Gastroesophageal sphincter (tissue), 4 donors: Measurements from ENCODE around the gene RASGRP1. TPM values are rescaled to one million over a fixed set of nuclear protein-coding genes. Genes with fewer than 3 reads are reported as not detected.

Experiments used
- ATAC-seq: fragments of 150-250 bp; one replicate; pipeline ENCODE4 v1.9.1; 2016; ENCODE audit warnings: mild to moderate bottlenecking, moderate library complexity
- H3K27ac ChIP-seq, 4 donors: fragments of 200-600 bp; sonication (generic) in 3 of 4; 1 replicate in 3 of 4; 2 replicates in 1 of 4; pipeline ENCODE4 v1.5.1; 2016 to 2019
- H3K27me3 ChIP-seq: fragments of 200-600 bp; sonication (generic); one replicate; pipeline ENCODE4 v1.5.1; 2019
- H3K36me3 ChIP-seq, 2 donors: fragments of 200-600 bp; sonication (generic); one replicate each; pipeline ENCODE4 v1.5.1; 2019; ENCODE audit warnings: control low read depth in 1 of 2
- H3K4me1 ChIP-seq, 3 donors: fragments of 200-600 bp; sonication (generic); 1 replicate in 2 of 3; 2 replicates in 1 of 3; pipeline ENCODE4 v1.5.1; 2016 to 2019; ENCODE audit warnings: control low read depth in 2 of 3
- H3K4me3 ChIP-seq, 2 donors: fragments of 200-600 bp; sonication (generic); one replicate each; pipeline ENCODE4 v1.5.1; 2019; ENCODE audit warnings: mild to moderate bottlenecking in 1 of 2, moderate library complexity in 1 of 2
- H3K9me3 ChIP-seq, 3 donors: fragments of 200-600 bp; sonication (generic); one replicate each; pipeline ENCODE4 v1.5.1; 2017 to 2019; ENCODE audit warnings: control low read depth in 2 of 3
- EP300 ChIP-seq: sonication (generic); formaldehyde crosslinking; IDR thresholded peaks from one replicate; pipeline ENCODE4 v1.6.1; 2017; ENCODE audit warnings: antibody characterized with exemption, mild to moderate bottlenecking
- POLR2A ChIP-seq, 2 donors: fragments of 450-650 bp; IDR thresholded peaks; one replicate each; pipeline ENCODE4 v1.6.1; 2017; ENCODE audit warnings: antibody characterized with exemption in 2 of 2, mild to moderate bottlenecking in 2 of 2, moderate library complexity in 1 of 2
- POLR2AphosphoS5 ChIP-seq: sonication (generic); formaldehyde crosslinking; IDR thresholded peaks from one replicate; pipeline ENCODE4 v1.6.1; 2017; ENCODE audit warnings: antibody characterized with exemption
- WGBS, 2 donors: methylation state at CpG; one replicate each; pipeline ENCODE4 v1.1.5; 2018; ENCODE audit warnings: low coverage in 1 of 2; 5-methylcytosine and 5-hydroxymethylcytosine counted together
- total RNA-seq, 4 donors: library from RNA; depleted of rRNA; stranded (reverse); fragments of >200 nt; gene quantifications; one replicate each; pipeline ENCODE4 v1.1.0, GENCODE V29; 2016
- TF ChIP-seq, protein P1 (sequence below), 4 experiments: fragments of 200-600 bp in 2 of 4; fragments of 450-650 bp in 2 of 4; sonication (generic) in 1 of 4; IDR thresholded peaks; one replicate each; pipeline ENCODE4 v1.5.1; 2017 to 2019; ENCODE audit warnings: antibody characterized with exemption in 4 of 4, mild to moderate bottlenecking in 2 of 4, moderate library complexity in 2 of 4

Gene RASGRP1
- total RNA-seq, 4 donors from 2014 or later = 0.16 to 0.81 (median 0.55) TPM

DNA sequence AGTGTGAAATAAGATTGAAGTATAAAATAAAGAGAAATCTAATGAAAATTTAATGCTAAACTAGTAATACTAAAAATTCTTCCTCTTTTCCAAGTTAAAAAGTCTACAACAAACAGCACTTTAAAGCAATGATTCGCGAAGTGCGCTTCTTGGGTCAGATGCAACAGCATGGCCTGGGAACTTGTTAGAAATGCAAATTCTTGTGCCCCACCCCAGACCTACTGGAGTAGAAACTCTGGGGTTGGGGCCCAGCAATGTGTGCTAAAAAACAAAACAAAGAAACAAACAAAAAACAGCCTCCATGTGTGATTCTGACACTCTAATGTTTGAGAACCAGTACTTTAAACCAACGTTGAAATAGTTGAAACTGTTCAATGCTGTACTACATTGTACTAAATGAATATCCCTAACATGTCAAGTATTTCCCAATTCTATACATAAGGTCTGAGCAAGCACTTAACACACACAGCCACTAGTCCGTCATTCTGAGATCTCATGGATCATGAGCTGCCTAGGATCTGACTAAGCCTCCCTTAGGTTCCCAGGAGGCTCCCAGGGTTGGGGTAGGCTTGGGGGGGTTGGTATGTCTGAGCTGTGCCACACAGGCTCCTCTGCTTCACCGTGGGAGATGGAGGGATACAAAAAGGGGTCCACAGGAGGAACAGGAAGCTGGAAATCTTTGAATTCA is 6.1 kb downstream of the RASGRP1 start:
- ATAC-seq = no peak
- TF ChIP-seq EP300 (no peak), POLR2AphosphoS5 (no peak), POLR2A (IDR thresholded peaks at IDR 0.05) (no peak)
- TF ChIP-seq, protein P1, sequence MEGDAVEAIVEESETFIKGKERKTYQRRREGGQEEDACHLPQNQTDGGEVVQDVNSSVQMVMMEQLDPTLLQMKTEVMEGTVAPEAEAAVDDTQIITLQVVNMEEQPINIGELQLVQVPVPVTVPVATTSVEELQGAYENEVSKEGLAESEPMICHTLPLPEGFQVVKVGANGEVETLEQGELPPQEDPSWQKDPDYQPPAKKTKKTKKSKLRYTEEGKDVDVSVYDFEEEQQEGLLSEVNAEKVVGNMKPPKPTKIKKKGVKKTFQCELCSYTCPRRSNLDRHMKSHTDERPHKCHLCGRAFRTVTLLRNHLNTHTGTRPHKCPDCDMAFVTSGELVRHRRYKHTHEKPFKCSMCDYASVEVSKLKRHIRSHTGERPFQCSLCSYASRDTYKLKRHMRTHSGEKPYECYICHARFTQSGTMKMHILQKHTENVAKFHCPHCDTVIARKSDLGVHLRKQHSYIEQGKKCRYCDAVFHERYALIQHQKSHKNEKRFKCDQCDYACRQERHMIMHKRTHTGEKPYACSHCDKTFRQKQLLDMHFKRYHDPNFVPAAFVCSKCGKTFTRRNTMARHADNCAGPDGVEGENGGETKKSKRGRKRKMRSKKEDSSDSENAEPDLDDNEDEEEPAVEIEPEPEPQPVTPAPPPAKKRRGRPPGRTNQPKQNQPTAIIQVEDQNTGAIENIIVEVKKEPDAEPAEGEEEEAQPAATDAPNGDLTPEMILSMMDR (IDR thresholded peaks at IDR 0.05) = no peak
- Histone ChIP-seq H3K4me3 (no peak overlapping the region), H3K27me3 (peaks cover 45% of the 10 kb centered on the region), H3K9me3 (no peaks in the 10 kb centered on the region), H3K36me3 (no peaks in the 10 kb centered on the region), H3K4me1 (no peaks in the 10 kb centered on the region), H3K27ac (no peak overlapping the region)
- 79 to 86% methylated on average over 4 to 6 of the region's 6 CpGs for WGBS, 2 donors

GRCh38 chr15:38557921-38558320 is 6.7 kb downstream of the RASGRP1 start:
- ATAC-seq = no peak
- no peaks in the 10 kb centered on the region for H3K9me3 ChIP-seq
- no peaks in the 10 kb centered on the region for H3K4me1 ChIP-seq
- TF ChIP-seq POLR2A (IDR thresholded peaks at IDR 0.05) (no peak), POLR2AphosphoS5 (no peak), EP300 (no peak)
- TF ChIP-seq, protein P1 (IDR thresholded peaks at IDR 0.05) = no peak
- no peaks in the 10 kb centered on the region for H3K36me3 ChIP-seq
- 81 to 89% methylated on average over 7 to 9 of the region's 10 CpGs for WGBS, 2 donors
- peaks cover 39% of the 10 kb centered on the region for H3K27me3 ChIP-seq
- H3K27ac ChIP-seq = no peak overlapping the region
- no peak overlapping the region for H3K4me3 ChIP-seq

- H3K36me3 ChIP-seq = no peaks in the 10 kb centered on the region
- H3K4me1 ChIP-seq = no peaks in the 10 kb centered on the region
- WGBS, 2 donors = 57 to 64% methylated on average over 5 of the region's 5 CpGs
- H3K27ac ChIP-seq = no peak overlapping the region
- peaks cover 25% of the 10 kb centered on the region for H3K27me3 ChIP-seq
- no peak for ATAC-seq
- H3K9me3 ChIP-seq = no peaks in the 10 kb centered on the region
- no peak overlapping the region for H3K4me3 ChIP-seq
- TF ChIP-seq, protein P1 (IDR thresholded peaks at IDR 0.05) = no peak
- TF ChIP-seq POLR2A (IDR thresholded peaks at IDR 0.05) = no peak
- no peak for TF ChIP-seq POLR2AphosphoS5
- no peak for TF ChIP-seq EP300
Measured at GRCh38 chr15:38555686-38556334, 8.8 kb downstream of the RASGRP1 start.

DNA sequence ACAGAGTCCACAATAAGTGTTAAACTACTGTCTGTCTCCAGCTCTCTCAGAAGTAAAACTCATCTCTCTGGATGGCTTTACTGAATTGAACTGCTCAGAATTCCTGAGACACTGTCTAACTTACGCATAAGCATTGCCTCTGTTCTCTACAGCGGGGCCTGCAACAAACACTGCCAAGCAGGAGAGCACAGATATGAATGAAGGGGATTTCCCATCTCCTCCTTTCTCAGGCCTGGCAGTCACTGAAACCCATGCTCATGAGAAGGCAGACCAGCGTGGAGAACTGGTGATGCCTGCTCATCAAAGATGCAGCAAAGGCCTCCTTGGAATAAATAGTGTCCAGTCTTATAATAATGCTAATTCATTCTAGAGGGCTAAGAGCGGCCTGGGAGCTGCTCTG is 10.3 kb downstream of the RASGRP1 start:
- Histone ChIP-seq H3K4me1 (no peaks in the 10 kb centered on the region), H3K27me3 (peaks cover 12% of the 10 kb centered on the region), H3K27ac (no peak overlapping the region), H3K9me3 (no peaks in the 10 kb centered on the region), H3K36me3 (no peaks in the 10 kb centered on the region), H3K4me3 (no peak overlapping the region)
- WGBS, 2 donors = 39 to 85% methylated on average over 2 to 3 of the region's 4 CpGs
- ATAC-seq = no peak
- TF ChIP-seq EP300 = no peak
- no peak for TF ChIP-seq POLR2AphosphoS5
- no peak for TF ChIP-seq POLR2A (IDR thresholded peaks at IDR 0.05)
- TF ChIP-seq, protein P1 (IDR thresholded peaks at IDR 0.05) = no peak

DNA sequence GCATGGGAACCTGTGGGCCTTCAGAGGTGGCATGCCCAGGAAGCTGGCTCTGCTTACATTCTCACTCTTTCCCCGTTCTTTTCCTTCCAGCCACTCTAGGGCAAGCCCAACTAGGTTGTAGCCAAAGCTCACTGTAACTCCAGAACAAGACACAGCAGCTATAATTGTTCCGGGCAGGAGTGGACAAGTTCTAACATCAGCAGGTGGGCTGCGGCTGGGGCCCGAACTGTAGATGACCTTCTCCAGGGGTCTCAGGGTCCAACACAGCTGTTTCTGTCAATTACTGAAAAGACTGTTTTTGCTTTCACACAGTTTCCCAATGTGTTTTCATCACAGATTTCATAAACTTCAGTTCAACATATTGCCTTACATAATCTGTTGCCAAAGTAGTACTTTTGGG is 11.5 kb downstream of the RASGRP1 start:
- no peak overlapping the region for H3K4me3 ChIP-seq
- 74 to 85% methylated on average over 3 of the region's 4 CpGs for WGBS, 2 donors
- ATAC-seq = no peak
- no peaks in the 10 kb centered on the region for H3K36me3 ChIP-seq
- no peaks in the 10 kb centered on the region for H3K4me1 ChIP-seq
- H3K27ac ChIP-seq = no peak overlapping the region
- peaks cover 10% of the 10 kb centered on the region for H3K27me3 ChIP-seq
- H3K9me3 ChIP-seq = no peaks in the 10 kb centered on the region
- TF ChIP-seq POLR2AphosphoS5 = no peak
- TF ChIP-seq, protein P1 (IDR thresholded peaks at IDR 0.05) = no peak
- TF ChIP-seq POLR2A (IDR thresholded peaks at IDR 0.05) = no peak
- TF ChIP-seq EP300 = no peak
